ENCODE results near the gene ACTN1. TPM values are rescaled to one million over a fixed set of nuclear protein-coding genes. Genes with fewer than 3 reads are reported as not detected.

Gene ACTN1
- total RNA-seq, 4 donors from 2014 or later: 103 to 254 (median 136) TPM

GRCh38 chr14:68919129-68919927 is 59.8 kb downstream of the ACTN1 start:
- no peak for TF ChIP-seq CTCF (IDR thresholded peaks at IDR 0.05)

GRCh38 chr14:68918612-68919011 is 60.5 kb downstream of the ACTN1 start:
- ATAC-seq (ENCODE audit: low FRiP score) (no peak), DNase-seq (ENCODE audit: low spot score) (no peak)
- no peak for TF ChIP-seq CTCF (IDR thresholded peaks at IDR 0.05)

More at GRCh38 chr14:68919129-68919927, 59.8 kb downstream of the ACTN1 start:
- DNase-seq (ENCODE audit: low spot score) (no peak), ATAC-seq (ENCODE audit: low FRiP score) (no peak)

GRCh38 chr14:68916358-68916941 is 62.7 kb downstream of the ACTN1 start:
- TF ChIP-seq CTCF (IDR thresholded peaks at IDR 0.05): no peak

GRCh38 chr14:68913516-68913915 is 65.6 kb downstream of the ACTN1 start:
- ATAC-seq (ENCODE audit: low FRiP score) (no peak), DNase-seq (ENCODE audit: low spot score) (no peak)
- TF ChIP-seq CTCF (IDR thresholded peaks at IDR 0.05): no peak

More at GRCh38 chr14:68916358-68916941, 62.7 kb downstream of the ACTN1 start:
- no peak for DNase-seq (ENCODE audit: low spot score)
- no peak for ATAC-seq (ENCODE audit: low FRiP score)

- TF ChIP-seq CTCF (IDR thresholded peaks at IDR 0.05): peak in 2 of 3 donors; percentile 69 to 99
- DNase-seq (ENCODE audit: low spot score) (peak; percentile 50), ATAC-seq (ENCODE audit: low FRiP score) (peak; percentile 81)
Observed at GRCh38 chr14:68911594-68912227, 67.4 kb downstream of the ACTN1 start.

- DNase-seq (ENCODE audit: low spot score): no peak
- no peak for ATAC-seq (ENCODE audit: low FRiP score)
- TF ChIP-seq CTCF (IDR thresholded peaks at IDR 0.05): no peak
Observed at GRCh38 chr14:68910540-68910939, 68.6 kb downstream of the ACTN1 start.
